IMR-90 (cell line): ENCODE measurements around the gene FOXO6. TPM values are rescaled to one million over a fixed set of nuclear protein-coding genes. Genes with fewer than 3 reads are reported as not detected.
A peak's percentile ranks its signal among the peaks of the same experiment; 100 is the strongest.

Experiments used
- ATAC-seq: fragments of 200-7000 bp; cut with Tn5 transposase; 2 replicates; pipeline ENCODE4 v1.9.1; 2020; ENCODE audit warnings: low read depth, mild to moderate bottlenecking, moderate library complexity
- BruUV-seq: library from RNA; stranded (reverse); fragments of 400-500 nt; replicated peaks from 2 replicates; lab custom pipeline; 2021; lab: Mats Ljungman, UMichigan
- CTCF ChIA-PET: fragments of 300-600 bp; formaldehyde crosslinking; extraction: SDS; loops from one replicate; lab custom pipeline; 2021; ENCODE audit warnings: antibody characterized with exemption; lab: Yijun Ruan, JAX
- POLR2A ChIA-PET: fragments of 300-600 bp; sonication (Branson Sonifier 250); formaldehyde crosslinking; loops from one replicate; lab custom pipeline; 2022; ENCODE audit warnings: antibody characterized with exemption; ENCODE audit not compliant: unreplicated experiment; lab: Charles Lee
- DNase-seq: peaks from one replicate; pipeline ENCODE4 v3.0.0; 2013
- H2AFZ ChIP-seq: replicated peaks from 2 replicates; pipeline ENCODE3; 2013; ENCODE audit warnings: low read length, mild to moderate bottlenecking; ENCODE audit not compliant: poor library complexity
- H2AK5ac ChIP-seq: 2 replicates; pipeline ENCODE4 v1.6.1; 2013; ENCODE audit warnings: low read depth, low read length, inconsistent platforms
- H2AK9ac ChIP-seq: replicated peaks from 2 replicates; pipeline ENCODE3; 2013; ENCODE audit warnings: mild to moderate bottlenecking, low read depth, low read length, moderate library complexity; ENCODE audit not compliant: poor library complexity
- H2BK120ac ChIP-seq: 2 replicates; pipeline ENCODE4 v1.6.1; 2013; ENCODE audit warnings: low read depth, low read length, inconsistent platforms
- H2BK15ac ChIP-seq: 3 replicates; pipeline ENCODE4 v1.6.1; 2013; ENCODE audit warnings: low read depth, low read length, inconsistent platforms
- H2BK20ac ChIP-seq: 2 replicates; pipeline ENCODE4 v1.6.1; 2013; ENCODE audit warnings: low read depth, mild to moderate bottlenecking, inconsistent platforms, low read length, moderate library complexity
- H2BK5ac ChIP-seq: 2 replicates; pipeline ENCODE4 v1.6.1; 2013; ENCODE audit warnings: mild to moderate bottlenecking, low read depth, low read length, inconsistent platforms; ENCODE audit not compliant: poor library complexity, severe bottlenecking
- H3K14ac ChIP-seq: replicated peaks from 2 replicates; pipeline ENCODE4 v1.6.1; 2013; ENCODE audit warnings: low read depth, low read length, inconsistent platforms
- H3K18ac ChIP-seq: 2 replicates; pipeline ENCODE4 v1.6.1; 2013; ENCODE audit warnings: low read depth, low read length, control low read depth
- H3K23ac ChIP-seq: 2 replicates; pipeline ENCODE4 v1.6.1; 2013; ENCODE audit warnings: low read depth, low read length, inconsistent platforms
- H3K27ac ChIP-seq: 2 replicates; pipeline ENCODE4 v1.5.1; 2013; ENCODE audit warnings: mild to moderate bottlenecking, control low read depth, low read length; ENCODE audit not compliant: insufficient read depth
- H3K27me3 ChIP-seq: 2 replicates; pipeline ENCODE4 v1.6.1; 2013; ENCODE audit warnings: low read length; ENCODE audit not compliant: control insufficient read depth, insufficient read depth
- H3K36me3 ChIP-seq: 2 replicates; pipeline ENCODE4 v1.6.1; 2013; ENCODE audit warnings: low read length, mixed read lengths; ENCODE audit not compliant: control insufficient read depth, insufficient read depth
- H3K4ac ChIP-seq: 2 replicates; pipeline ENCODE4 v1.6.1; 2013; ENCODE audit warnings: low read depth, low read length, inconsistent platforms
- H3K4me1 ChIP-seq: 2 replicates; pipeline ENCODE4 v1.6.1; 2013; ENCODE audit warnings: low read length, mixed read lengths; ENCODE audit not compliant: control insufficient read depth, insufficient read depth
- H3K4me2 ChIP-seq: 2 replicates; pipeline ENCODE4 v1.6.1; 2013; ENCODE audit warnings: low read depth, mild to moderate bottlenecking, control low read depth, low read length, moderate library complexity
- H3K4me3 ChIP-seq: 2 replicates; pipeline ENCODE4 v1.5.1; 2013; ENCODE audit warnings: low read depth, mild to moderate bottlenecking, control low read depth, low read length, moderate library complexity; ENCODE audit not compliant: insufficient read depth
- H3K56ac ChIP-seq: 2 replicates; pipeline ENCODE4 v1.6.1; 2013; ENCODE audit warnings: low read length, inconsistent platforms; ENCODE audit not compliant: insufficient read depth; ENCODE audit errors: extremely low read depth
- H3K79me1 ChIP-seq, 2 experiments: 2 replicates each; pipeline ENCODE4 v1.6.1; 2013; ENCODE audit warnings: low read length in 2 of 2, inconsistent platforms in 1 of 2, low read depth in 1 of 2
- H3K9ac ChIP-seq: 2 replicates; pipeline ENCODE4 v1.6.1; 2013; ENCODE audit warnings: low read depth, low read length, control low read depth
- H3K9me1 ChIP-seq: 2 replicates; pipeline ENCODE4 v1.6.1; 2013; ENCODE audit warnings: low read length, inconsistent platforms; ENCODE audit not compliant: insufficient read depth
- H3K9me3 ChIP-seq: 2 replicates; pipeline ENCODE4 v1.6.1; 2013; ENCODE audit warnings: low read length; ENCODE audit not compliant: control insufficient read depth, insufficient read depth
- H4K20me1 ChIP-seq: 2 replicates; pipeline ENCODE4 v1.6.1; 2013; ENCODE audit warnings: low read length, inconsistent platforms; ENCODE audit not compliant: insufficient read depth
- H4K5ac ChIP-seq: 2 replicates; pipeline ENCODE4 v1.6.1; 2013; ENCODE audit warnings: mild to moderate bottlenecking, low read depth, low read length, control low read depth
- H4K8ac ChIP-seq, 2 experiments: 2 replicates each; pipeline ENCODE4 v1.6.1; 2013; ENCODE audit warnings: low read depth in 2 of 2, low read length in 2 of 2, control low read depth in 1 of 2, inconsistent platforms in 1 of 2
- H4K91ac ChIP-seq: 2 replicates; pipeline ENCODE4 v1.6.1; 2013; ENCODE audit warnings: low read depth, low read length, inconsistent platforms; ENCODE audit not compliant: insufficient read depth
- CEBPB ChIP-seq: IDR thresholded peaks from 2 replicates; pipeline ENCODE4 v1.6.1; 2012; ENCODE audit warnings: low read depth, low read length, improper control_type of control experiment
- MAZ ChIP-seq: IDR thresholded peaks from 2 replicates; pipeline ENCODE4 v1.6.1; 2012; ENCODE audit warnings: low read depth, mild to moderate bottlenecking, low read length, improper control_type of control experiment, moderate library complexity, borderline replicate concordance
- POLR2A ChIP-seq: IDR thresholded peaks from 2 replicates; pipeline ENCODE4 v1.6.1; 2012; ENCODE audit warnings: mild to moderate bottlenecking, low read depth, low read length
- RAD21 ChIP-seq: IDR thresholded peaks from 2 replicates; pipeline ENCODE4 v1.6.1; 2012; ENCODE audit warnings: low read length, improper control_type of control experiment
- SMC3 ChIP-seq: fragments of 150-350 bp; IDR thresholded peaks from 2 replicates; pipeline ENCODE4 v1.6.1; 2016; ENCODE audit warnings: low read depth, mild to moderate bottlenecking, antibody characterized with exemption, low read length, moderate library complexity
- WGBS, 2 experiments: methylation state at CpG; one replicate each; pipeline versions ENCODE4 v1.1.5 to v1.1.7; 2013; ENCODE audit warnings: missing lambda C conversion rate in 2 of 2; ENCODE audit not compliant: insufficient read length in 1 of 2; ENCODE audit errors: extremely low coverage in 2 of 2; 5-methylcytosine and 5-hydroxymethylcytosine counted together
- dilution Hi-C: fragments of 300-500 bp; cut with HindIII; formaldehyde crosslinking; loops from one replicate; pipeline ENCODE4 v1.14.3; 2018; ENCODE audit warnings: low sequenced_read_pairs; ENCODE audit not compliant: unreplicated experiment
- in situ Hi-C: fragments of 300-500 bp; cut with MboI; formaldehyde crosslinking; loops from 3 replicates; pipeline ENCODE4 v1.14.3; 2019; ENCODE audit warnings: low sequenced_read_pairs, inconsistent platforms, mixed read lengths
- intact Hi-C: fragments of 100-400 bp; cut with micrococcal nuclease; formaldehyde crosslinking; loops from 2 replicates; pipeline ENCODE4 v1.10.0; 2022
- polyA plus RNA-seq, 3 experiments: library from polyadenylated mRNA; depleted of rRNA; stranded (reverse); fragments of >200 nt; gene quantifications; 2 replicates each; pipeline ENCODE4 v1.2.3, GENCODE V29; 2012; ENCODE audit warnings: low replicate concordance in 1 of 3
- total RNA-seq: library from RNA; depleted of rRNA; stranded (reverse); fragments of >200 nt; gene quantifications from 2 replicates; pipeline ENCODE4 v1.2.3, GENCODE V29; 2012
- TF ChIP-seq, protein P1 (sequence below): conservative IDR thresholded peaks from 2 replicates; pipeline ENCODE4 v1.5.1; 2012; ENCODE audit warnings: mild to moderate bottlenecking, low read depth, low read length, improper control_type of control experiment

Gene FOXO6
- total and polyA plus RNA-seq, 2 of the 4 experiments (the other 2 are of a cell fraction), result not detected

DNA sequence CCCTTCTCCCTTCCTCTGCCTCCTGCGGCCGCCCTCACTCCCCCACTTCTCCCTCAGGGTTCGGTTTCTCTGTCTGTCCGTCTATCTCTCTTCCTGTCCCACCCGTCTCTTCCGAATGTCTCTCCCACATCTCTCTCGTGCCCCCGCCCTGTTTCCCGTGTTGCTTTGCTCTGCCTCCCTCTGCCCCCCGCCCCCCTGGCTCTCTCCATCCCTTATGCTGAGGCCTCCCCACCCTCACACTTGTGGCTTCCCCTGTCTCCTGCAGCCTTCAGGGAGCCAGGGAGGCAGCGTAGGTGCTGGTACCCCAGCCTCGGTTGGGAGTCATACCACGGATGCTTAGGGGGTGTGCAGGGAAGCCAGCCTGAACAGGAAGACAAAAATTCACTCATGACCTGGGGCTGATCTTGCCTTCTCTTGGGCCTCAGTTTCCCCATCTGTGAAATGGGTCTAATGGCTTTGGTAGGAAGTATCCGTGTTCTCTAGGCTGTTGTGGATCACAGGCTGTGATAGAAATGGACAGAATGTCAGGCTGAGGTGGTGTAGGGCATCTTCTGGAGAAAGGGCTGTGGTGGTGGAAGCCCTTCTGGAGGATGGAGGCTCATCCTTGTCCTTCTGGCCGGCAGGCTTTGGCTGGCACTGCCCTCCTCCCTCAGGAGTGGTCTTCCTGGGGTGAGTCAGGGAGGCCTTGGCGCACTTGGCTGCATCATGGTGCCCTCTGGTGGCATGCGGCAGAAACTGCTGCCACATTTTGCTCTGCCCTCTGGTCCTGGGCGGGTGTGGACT, 55.5 kb downstream of the FOXO6 start:
- no peak overlapping the region for H2BK15ac ChIP-seq
- intact Hi-C loops (loop anchor here (1.0 kb wide), 3 partner anchors 93 to 148 kb away; no protein-coding TSS in a partner anchor), in situ Hi-C loops (loop anchor here (5.0 to 25.0 kb wide), 2 partner anchors 149 to 379 kb away; no protein-coding TSS in a partner anchor), dilution Hi-C loops (no loop called here)
- H2BK5ac ChIP-seq, result no peak overlapping the region
- H3K36me3 ChIP-seq, result no peaks in the 10 kb centered on the region
- H4K5ac ChIP-seq, result no peak overlapping the region
- no peak overlapping the region for H3K4me3 ChIP-seq
- H3K18ac ChIP-seq, result no peak overlapping the region
- no peak overlapping the region for H4K8ac ChIP-seq
- H4K20me1 ChIP-seq, result 0 out of 2 replicates have a peak, but pooled peaks cover 4% of the 10 kb centered on the region
- no peak overlapping the region for H3K27ac ChIP-seq
- POLR2A ChIA-PET, result no interaction called here
- H2AK5ac ChIP-seq, result no peak overlapping the region
- ATAC-seq, result peak; percentile 76
- H3K9me3 ChIP-seq, result no peaks in the 10 kb centered on the region
- no peak overlapping the region for H3K23ac ChIP-seq
- no peak overlapping the region for H3K56ac ChIP-seq
- 60% methylated on average over 2 of the region's 18 CpGs; no CpG with 5 or more reads in 1 of the 2 experiments for WGBS, 2 experiments
- H3K4me1 ChIP-seq, result peaks cover 2% of the 10 kb centered on the region; the same call in 1 of the 2 replicates
- no peak overlapping the region for H3K4ac ChIP-seq
- BruUV-seq, result no TSS peak
- CTCF ChIA-PET, result interaction anchor here (0.6 to 1.7 kb wide), 4 partner anchors 11 to 134 kb away, joined by 3 to 10 read pairs (median 3); no protein-coding TSS in a partner anchor
- peak; percentile 66 for DNase-seq
- no peaks in the 10 kb centered on the region for H3K79me1 ChIP-seq
- H2BK20ac ChIP-seq, result no peak overlapping the region
- H2AK9ac ChIP-seq, result peak overlapping the region; percentile 75
- H3K4me2 ChIP-seq, result no peak overlapping the region
- no peak overlapping the region for H3K9ac ChIP-seq
- peaks cover 19% of the 10 kb centered on the region for H3K27me3 ChIP-seq
- H4K91ac ChIP-seq, result no peak overlapping the region
- no peak overlapping the region for H3K14ac ChIP-seq
- H2BK120ac ChIP-seq, result no peak overlapping the region
- TF ChIP-seq POLR2A (no peak), RAD21 (peak; percentile 91), CEBPB (no peak), SMC3 (peak; percentile 92), MAZ (peak; percentile 46; the same call in 1 of the 2 replicates)
- TF ChIP-seq, protein P1, sequence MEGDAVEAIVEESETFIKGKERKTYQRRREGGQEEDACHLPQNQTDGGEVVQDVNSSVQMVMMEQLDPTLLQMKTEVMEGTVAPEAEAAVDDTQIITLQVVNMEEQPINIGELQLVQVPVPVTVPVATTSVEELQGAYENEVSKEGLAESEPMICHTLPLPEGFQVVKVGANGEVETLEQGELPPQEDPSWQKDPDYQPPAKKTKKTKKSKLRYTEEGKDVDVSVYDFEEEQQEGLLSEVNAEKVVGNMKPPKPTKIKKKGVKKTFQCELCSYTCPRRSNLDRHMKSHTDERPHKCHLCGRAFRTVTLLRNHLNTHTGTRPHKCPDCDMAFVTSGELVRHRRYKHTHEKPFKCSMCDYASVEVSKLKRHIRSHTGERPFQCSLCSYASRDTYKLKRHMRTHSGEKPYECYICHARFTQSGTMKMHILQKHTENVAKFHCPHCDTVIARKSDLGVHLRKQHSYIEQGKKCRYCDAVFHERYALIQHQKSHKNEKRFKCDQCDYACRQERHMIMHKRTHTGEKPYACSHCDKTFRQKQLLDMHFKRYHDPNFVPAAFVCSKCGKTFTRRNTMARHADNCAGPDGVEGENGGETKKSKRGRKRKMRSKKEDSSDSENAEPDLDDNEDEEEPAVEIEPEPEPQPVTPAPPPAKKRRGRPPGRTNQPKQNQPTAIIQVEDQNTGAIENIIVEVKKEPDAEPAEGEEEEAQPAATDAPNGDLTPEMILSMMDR, result peak; percentile 90
- peak overlapping the region; percentile 81 for H2AFZ ChIP-seq
- 0 out of 2 replicates have a peak, but pooled peaks cover 4% of the 10 kb centered on the region for H3K9me1 ChIP-seq
